NOMO-1 (cell line): Measurements from ENCODE around the gene HORMAD2.

ENCODE experiments used
- DNase-seq, 2 experiments: peaks; one replicate each; lab custom pipeline; 2025; ENCODE audit not compliant: unreplicated experiment in 2 of 2; lab: John Stamatoyannopoulos, UW

The HORMAD2 gene

GRCh38 chr22:30222321-30222720, 142.1 kb downstream of the HORMAD2 start:
- DNase-seq: no peak

- DNase-seq: peak in 1 of 2 experiments; percentile 12
These were observed 143.0 kb downstream of the HORMAD2 start for GRCh38 chr22:30223303-30223702.

GRCh38 chr22:30224161-30224857, 144.0 kb downstream of the HORMAD2 start:
- peak in 1 of 2 experiments; percentile 32 for DNase-seq

GRCh38 chr22:30225220-30225927, 145.1 kb downstream of the HORMAD2 start:
- DNase-seq: no peak

- no peak for DNase-seq
These were observed 146.0 kb downstream of the HORMAD2 start for GRCh38 chr22:30226192-30226832.
